KMS-11 (cell line): ENCODE results near the gene TYRP1.

Experiments used
- H2AFZ ChIP-seq: fragments of 200-600 bp; sonication (generic); 2 replicates; pipeline ENCODE4 v1.6.1; 2016; ENCODE audit warnings: antibody characterized with exemption, mixed run types, low read depth
- H3K27ac ChIP-seq: fragments of 200-600 bp; sonication (generic); 2 replicates; pipeline ENCODE4 v1.6.1; 2016; ENCODE audit warnings: mild to moderate bottlenecking, mixed run types
- H3K27me3 ChIP-seq: fragments of 200-600 bp; sonication (generic); 2 replicates; pipeline ENCODE4 v1.6.1; 2017; ENCODE audit warnings: mild to moderate bottlenecking, low read depth, mixed run types, moderate library complexity; ENCODE audit not compliant: insufficient read depth
- H3K36me3 ChIP-seq: fragments of 200-600 bp; sonication (generic); 2 replicates; pipeline ENCODE4 v1.6.1; 2017; ENCODE audit warnings: mild to moderate bottlenecking, mixed run types; ENCODE audit not compliant: insufficient read depth
- H3K4me1 ChIP-seq: fragments of 200-600 bp; sonication (generic); 2 replicates; pipeline ENCODE4 v1.6.1; 2016; ENCODE audit warnings: mild to moderate bottlenecking, low read depth, mixed run types; ENCODE audit not compliant: poor library complexity, severe bottlenecking
- H3K4me2 ChIP-seq: fragments of 200-600 bp; sonication (generic); 2 replicates; pipeline ENCODE4 v1.7.0; 2016; ENCODE audit warnings: mild to moderate bottlenecking, mixed run types
- H3K4me3 ChIP-seq: fragments of 200-600 bp; sonication (generic); IDR thresholded peaks from 2 replicates; pipeline ENCODE4 v1.6.1; 2017; ENCODE audit warnings: low read depth, low read length, mixed read lengths; ENCODE audit not compliant: insufficient read depth
- H3K79me2 ChIP-seq: fragments of 200-600 bp; sonication (generic); 2 replicates; pipeline ENCODE4 v1.6.1; 2016; ENCODE audit warnings: low read depth, mixed run types; ENCODE audit not compliant: insufficient read depth
- H3K9ac ChIP-seq: fragments of 200-600 bp; sonication (generic); 2 replicates; pipeline ENCODE4 v1.6.1; 2016; ENCODE audit warnings: mild to moderate bottlenecking, mixed run types
- H4K20me1 ChIP-seq: fragments of 200-600 bp; sonication (generic); 2 replicates; pipeline ENCODE4 v1.6.1; 2016; ENCODE audit warnings: mild to moderate bottlenecking, mixed run types; ENCODE audit not compliant: insufficient read depth
- TF ChIP-seq, protein P1 (sequence below): fragments of 200-600 bp; sonication (generic); conservative IDR thresholded peaks from 2 replicates; pipeline ENCODE4 v1.6.1; 2017; ENCODE audit warnings: low read depth, mild to moderate bottlenecking, antibody characterized with exemption, low read length, moderate library complexity, mixed read lengths

The TYRP1 gene, protein sequence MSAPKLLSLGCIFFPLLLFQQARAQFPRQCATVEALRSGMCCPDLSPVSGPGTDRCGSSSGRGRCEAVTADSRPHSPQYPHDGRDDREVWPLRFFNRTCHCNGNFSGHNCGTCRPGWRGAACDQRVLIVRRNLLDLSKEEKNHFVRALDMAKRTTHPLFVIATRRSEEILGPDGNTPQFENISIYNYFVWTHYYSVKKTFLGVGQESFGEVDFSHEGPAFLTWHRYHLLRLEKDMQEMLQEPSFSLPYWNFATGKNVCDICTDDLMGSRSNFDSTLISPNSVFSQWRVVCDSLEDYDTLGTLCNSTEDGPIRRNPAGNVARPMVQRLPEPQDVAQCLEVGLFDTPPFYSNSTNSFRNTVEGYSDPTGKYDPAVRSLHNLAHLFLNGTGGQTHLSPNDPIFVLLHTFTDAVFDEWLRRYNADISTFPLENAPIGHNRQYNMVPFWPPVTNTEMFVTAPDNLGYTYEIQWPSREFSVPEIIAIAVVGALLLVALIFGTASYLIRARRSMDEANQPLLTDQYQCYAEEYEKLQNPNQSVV

DNA sequence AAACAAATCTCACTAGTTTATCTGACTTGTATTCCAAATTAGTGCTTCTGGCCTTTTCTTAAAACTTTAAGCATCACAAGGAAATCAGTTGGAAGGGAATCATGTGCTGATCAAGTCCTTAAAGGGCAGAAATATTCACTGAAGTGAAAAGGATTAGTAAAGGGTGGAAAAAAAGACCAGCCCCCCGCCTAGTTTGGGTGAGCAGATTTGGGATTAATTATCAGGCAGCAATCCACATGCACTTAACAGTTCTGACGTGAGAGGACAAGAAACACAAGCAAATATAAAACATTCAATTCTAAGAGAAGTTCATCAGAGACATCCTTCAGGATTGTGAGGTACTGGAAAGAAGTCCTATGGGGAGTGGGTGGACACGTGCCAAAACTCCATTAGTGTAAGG lies at the start of gene TYRP1:
TSS of gene TYRP1 (plus strand) at position 245 of the 400 bp plus-strand sequence. CDS start 612 bp downstream, outside the sequence.
- peaks cover 15% of the 10 kb centered on the region for H3K4me1 ChIP-seq
- H3K79me2 ChIP-seq: no peaks in the 10 kb centered on the region
- H2AFZ ChIP-seq: no peak within 1 kb of the TSS
- no peaks in the 10 kb centered on the region for H3K27me3 ChIP-seq
- no peaks in the 10 kb centered on the region for H3K36me3 ChIP-seq
- no peak within 1 kb of the TSS for H3K27ac ChIP-seq
- H3K4me3 ChIP-seq: no peak within 1 kb of the TSS
- TF ChIP-seq, protein P1, sequence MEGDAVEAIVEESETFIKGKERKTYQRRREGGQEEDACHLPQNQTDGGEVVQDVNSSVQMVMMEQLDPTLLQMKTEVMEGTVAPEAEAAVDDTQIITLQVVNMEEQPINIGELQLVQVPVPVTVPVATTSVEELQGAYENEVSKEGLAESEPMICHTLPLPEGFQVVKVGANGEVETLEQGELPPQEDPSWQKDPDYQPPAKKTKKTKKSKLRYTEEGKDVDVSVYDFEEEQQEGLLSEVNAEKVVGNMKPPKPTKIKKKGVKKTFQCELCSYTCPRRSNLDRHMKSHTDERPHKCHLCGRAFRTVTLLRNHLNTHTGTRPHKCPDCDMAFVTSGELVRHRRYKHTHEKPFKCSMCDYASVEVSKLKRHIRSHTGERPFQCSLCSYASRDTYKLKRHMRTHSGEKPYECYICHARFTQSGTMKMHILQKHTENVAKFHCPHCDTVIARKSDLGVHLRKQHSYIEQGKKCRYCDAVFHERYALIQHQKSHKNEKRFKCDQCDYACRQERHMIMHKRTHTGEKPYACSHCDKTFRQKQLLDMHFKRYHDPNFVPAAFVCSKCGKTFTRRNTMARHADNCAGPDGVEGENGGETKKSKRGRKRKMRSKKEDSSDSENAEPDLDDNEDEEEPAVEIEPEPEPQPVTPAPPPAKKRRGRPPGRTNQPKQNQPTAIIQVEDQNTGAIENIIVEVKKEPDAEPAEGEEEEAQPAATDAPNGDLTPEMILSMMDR: no peak
- no peak within 1 kb of the TSS for H3K9ac ChIP-seq
- no peak within 1 kb of the TSS for H3K4me2 ChIP-seq
- no peaks in the 10 kb centered on the region for H4K20me1 ChIP-seq

DNA sequence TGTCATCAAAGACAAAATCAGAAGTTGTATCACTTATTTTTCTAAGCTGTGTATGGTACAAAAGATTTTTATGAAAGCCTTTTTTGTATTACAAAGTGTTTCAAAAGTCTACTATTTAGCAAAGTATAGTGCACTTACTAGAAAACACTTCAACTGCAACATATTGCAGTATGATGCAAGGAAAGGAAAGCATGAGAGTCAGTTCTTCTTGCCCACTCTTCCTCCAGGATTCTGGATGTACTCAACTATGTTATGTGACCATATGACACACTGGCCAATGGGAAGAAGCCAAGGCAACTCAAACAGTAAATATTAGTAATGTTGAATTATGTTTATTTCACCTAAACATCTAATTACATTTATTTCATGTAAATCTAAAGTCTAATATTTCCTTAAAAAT lies 49.5 kb upstream of the TYRP1 start:
- TF ChIP-seq, protein P1: no peak
- no peaks in the 10 kb centered on the region for H4K20me1 ChIP-seq
- H3K79me2 ChIP-seq: no peaks in the 10 kb centered on the region
- no peak overlapping the region for H2AFZ ChIP-seq
- H3K4me3 ChIP-seq: no peak overlapping the region
- no peaks in the 10 kb centered on the region for H3K36me3 ChIP-seq
- no peak overlapping the region for H3K27ac ChIP-seq
- peaks cover 6% of the 10 kb centered on the region for H3K4me1 ChIP-seq
- no peak overlapping the region for H3K9ac ChIP-seq
- H3K27me3 ChIP-seq: no peaks in the 10 kb centered on the region
- H3K4me2 ChIP-seq: no peak overlapping the region

DNA sequence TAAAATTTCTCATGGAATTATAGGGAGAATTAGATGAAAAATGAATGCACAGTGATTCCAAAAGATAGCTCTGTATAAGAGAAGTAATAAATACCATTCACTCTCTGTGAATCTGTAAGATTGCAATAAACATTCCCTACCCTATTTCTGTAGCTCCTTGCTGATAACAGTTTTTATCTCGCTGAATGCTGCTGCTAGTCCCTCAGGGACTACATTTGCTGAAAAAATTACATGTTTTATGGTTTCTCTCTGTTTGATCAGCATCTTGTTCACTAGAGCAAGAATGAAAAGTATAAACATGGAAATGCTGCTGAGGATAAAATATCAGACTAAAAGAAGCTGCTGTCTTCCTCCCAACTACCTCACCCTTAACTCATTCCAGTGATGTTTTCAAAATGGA lies 44.3 kb upstream of the TYRP1 start:
- no peaks in the 10 kb centered on the region for H3K79me2 ChIP-seq

DNA sequence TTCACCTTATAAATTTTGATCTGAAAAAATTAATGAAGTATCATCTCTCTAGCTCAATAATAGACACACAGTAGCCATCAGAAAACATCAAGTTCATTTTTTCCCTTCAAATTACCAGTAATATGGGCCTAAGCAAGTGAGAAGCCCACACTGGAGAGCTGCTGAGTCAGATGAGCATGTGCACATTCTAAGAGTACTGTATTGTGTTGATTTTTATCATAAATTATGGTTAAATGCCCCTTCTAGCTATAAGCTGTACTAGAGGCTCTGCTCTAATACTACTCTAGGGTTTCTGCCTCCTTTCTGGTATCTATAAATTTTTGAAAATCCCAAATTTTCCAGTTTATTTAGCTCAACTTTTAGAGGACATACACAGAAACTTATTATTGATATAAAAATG lies 42.1 kb upstream of the TYRP1 start:
- no peak overlapping the region for H3K9ac ChIP-seq
- H2AFZ ChIP-seq: no peak overlapping the region
- no peaks in the 10 kb centered on the region for H4K20me1 ChIP-seq
- TF ChIP-seq, protein P1: no peak
- H3K79me2 ChIP-seq: no peaks in the 10 kb centered on the region
- H3K4me2 ChIP-seq: no peak overlapping the region
- no peak overlapping the region for H3K4me3 ChIP-seq
- no peaks in the 10 kb centered on the region for H3K27me3 ChIP-seq
- no peaks in the 10 kb centered on the region for H3K4me1 ChIP-seq
- H3K36me3 ChIP-seq: no peaks in the 10 kb centered on the region
- H3K27ac ChIP-seq: no peak overlapping the region

More for the DNA sequence above, 44.3 kb upstream of the TYRP1 start:
- Histone ChIP-seq H3K27ac (no peak overlapping the region), H2AFZ (no peak overlapping the region), H3K4me1 (peaks cover 3% of the 10 kb centered on the region), H3K4me3 (no peak overlapping the region), H3K27me3 (no peaks in the 10 kb centered on the region), H3K9ac (no peak overlapping the region), H4K20me1 (no peaks in the 10 kb centered on the region), H3K4me2 (no peak overlapping the region), H3K36me3 (no peaks in the 10 kb centered on the region)
- TF ChIP-seq, protein P1: no peak
